A549 (cell line): ENCODE data around the gene ATP8B4. TPM values are rescaled to one million over a fixed set of nuclear protein-coding genes. Genes with fewer than 3 reads are reported as not detected.

ENCODE experiments used
- ATAC-seq, 2 experiments: fragments of 200-7000 bp in 1 of 2; fragments of >200 bp in 1 of 2; cut with Nextera tagmentation in 1 of 2; cut with Tn5 transposase in 1 of 2; 3 replicates each; pipeline versions ENCODE4 v1.8.0 to v1.9.1; 2018 to 2020; ENCODE audit warnings: mild to moderate bottlenecking in 1 of 2, moderate library complexity in 1 of 2
- CTCF ChIA-PET: fragments of 300-600 bp; sonication (Branson Sonifier 250); formaldehyde crosslinking; extraction: SDS; loops from one replicate; lab custom pipeline; 2021; ENCODE audit warnings: antibody characterized with exemption, inconsistent platforms; lab: Yijun Ruan, JAX
- POLR2A ChIA-PET: fragments of 350-600 bp; formaldehyde crosslinking; extraction: SDS; loops from one replicate; lab custom pipeline; 2021; ENCODE audit warnings: antibody characterized with exemption, inconsistent platforms; lab: Yijun Ruan, JAX
- DNase-seq, 2 experiments: peaks; one replicate each; pipeline versions ENCODE4 v3.0.0 to v3.0.0-alpha.2; 2011 to 2016; ENCODE audit warnings: low read depth in 1 of 2, low spot score in 1 of 2
- FAIRE-seq: peaks from 2 replicates; lab custom pipeline; 2011; peaks lifted over from hg19 to GRCh38; lab: Jason Lieb, UNC
- H3K27ac ChIP-seq, 2 experiments: fragments of >200 bp; sonication (Bioruptor Twin); formaldehyde crosslinking; 3 replicates each; pipeline ENCODE4 v1.5.1; 2016 to 2017
- H3K4me1 ChIP-seq: fragments of >200 bp; sonication (Bioruptor Twin); formaldehyde crosslinking; 3 replicates; pipeline ENCODE4 v1.6.1; 2016
- H3K4me2 ChIP-seq: fragments of >200 bp; sonication (Bioruptor Twin); formaldehyde crosslinking; 3 replicates; pipeline ENCODE4 v1.6.1; 2016
- H3K4me3 ChIP-seq: fragments of >200 bp; sonication (Bioruptor Twin); formaldehyde crosslinking; 3 replicates; pipeline ENCODE4 v1.5.1; 2016
- H3K9me3 ChIP-seq: fragments of >200 bp; sonication (Bioruptor Twin); formaldehyde crosslinking; 3 replicates; pipeline ENCODE4 v1.6.1; 2016
- BCL3 ChIP-seq: fragments of >200 bp; sonication (Bioruptor Twin); formaldehyde crosslinking; IDR thresholded peaks from 3 replicates; pipeline ENCODE4 v1.6.1; 2016
- BHLHE40 ChIP-seq: IDR thresholded peaks from 2 replicates; pipeline ENCODE4 v1.6.1; 2012; ENCODE audit warnings: low read depth, low read length, inconsistent platforms
- CBX2 ChIP-seq: fragments of 200-600 bp; sonication (generic); IDR thresholded peaks from 2 replicates; pipeline ENCODE4 v1.6.1; 2016; ENCODE audit warnings: low read depth, mild to moderate bottlenecking, borderline replicate concordance
- CBX8 ChIP-seq: fragments of 200-600 bp; sonication (generic); IDR thresholded peaks from 2 replicates; pipeline ENCODE4 v1.6.1; 2016
- CEBPB ChIP-seq, 2 experiments: fragments of >200 bp in 1 of 2; sonication (Bioruptor Twin) in 1 of 2; formaldehyde crosslinking in 1 of 2; IDR thresholded peaks; 2 replicates each; pipeline ENCODE4 v1.6.1; 2012 to 2016
- CTCF ChIP-seq: fragments of >200 bp; sonication (Bioruptor Twin); formaldehyde crosslinking; IDR thresholded peaks from 3 replicates; pipeline ENCODE4 v1.5.1; 2016
- EHF ChIP-seq: fragments of 250-450 bp; sonication (Bioruptor Pico); IDR thresholded peaks from 2 replicates; pipeline ENCODE4 v1.5.0; 2020; ENCODE audit warnings: mild to moderate bottlenecking
- ESRRA ChIP-seq: fragments of 150-350 bp; IDR thresholded peaks from 2 replicates; pipeline ENCODE4 v1.6.1; 2014; ENCODE audit warnings: mild to moderate bottlenecking, low read length, borderline replicate concordance
- FOSB ChIP-seq: fragments of 250-450 bp; sonication (Bioruptor Pico); IDR thresholded peaks from 2 replicates; pipeline ENCODE4 v1.5.0; 2020; ENCODE audit warnings: mild to moderate bottlenecking, moderate library complexity
- HES2 ChIP-seq: fragments of >200 bp; sonication (Bioruptor Twin); formaldehyde crosslinking; IDR thresholded peaks from 2 replicates; pipeline ENCODE4 v1.6.1; 2016
- HEYL ChIP-seq: fragments of 250-450 bp; sonication (Bioruptor Pico); IDR thresholded peaks from 2 replicates; pipeline ENCODE4 v1.8.0; 2021; ENCODE audit warnings: mild to moderate bottlenecking, moderate library complexity
- HMGXB4 ChIP-seq: fragments of 250-450 bp; sonication (Bioruptor Pico); IDR thresholded peaks from 2 replicates; pipeline ENCODE4 v1.5.0; 2021; ENCODE audit warnings: mild to moderate bottlenecking, moderate library complexity, borderline replicate concordance
- HOXB5 ChIP-seq: fragments of 250-450 bp; sonication (Bioruptor Pico); IDR thresholded peaks from 2 replicates; pipeline ENCODE4 v1.5.0; 2020; ENCODE audit warnings: mild to moderate bottlenecking, moderate library complexity
- JUN ChIP-seq, 2 experiments: fragments of >200 bp; sonication (Bioruptor Twin); formaldehyde crosslinking; IDR thresholded peaks; 2 replicates in 1 of 2; 3 replicates in 1 of 2; pipeline ENCODE4 v1.6.1; 2016 to 2017
- KDM1A ChIP-seq: fragments of 200-600 bp; sonication (generic); IDR thresholded peaks from 2 replicates; pipeline ENCODE4 v1.6.1; 2016; ENCODE audit warnings: low read depth, mild to moderate bottlenecking
- MAFK ChIP-seq: fragments of 450-650 bp; IDR thresholded peaks from 2 replicates; pipeline ENCODE4 v1.6.1; 2014; ENCODE audit not compliant: partially characterized antibody
- NFE2L2 ChIP-seq: fragments of 150-350 bp; conservative IDR thresholded peaks from 2 replicates; pipeline ENCODE4 v1.6.1; 2014; ENCODE audit warnings: low read length
- NR3C1 ChIP-seq: fragments of >200 bp; sonication (Bioruptor Twin); formaldehyde crosslinking; IDR thresholded peaks from 3 replicates; pipeline ENCODE4 v1.6.1; 2017
- PBX3 ChIP-seq: IDR thresholded peaks from 2 replicates; pipeline ENCODE4 v1.6.1; 2012
- RARB ChIP-seq: fragments of 250-450 bp; sonication (Bioruptor Pico); IDR thresholded peaks from 2 replicates; pipeline ENCODE4 v1.8.0; 2021; ENCODE audit warnings: mild to moderate bottlenecking, moderate library complexity
- RFX5 ChIP-seq: fragments of 450-650 bp; IDR thresholded peaks from 2 replicates; pipeline ENCODE4 v1.7.1; 2014; ENCODE audit warnings: antibody characterized with exemption, mild to moderate bottlenecking, moderate library complexity
- SREBF2 ChIP-seq: fragments of 450-650 bp; IDR thresholded peaks from 2 replicates; pipeline ENCODE4 v1.6.1; 2014; ENCODE audit warnings: mild to moderate bottlenecking, moderate library complexity
- TP53 ChIP-seq: fragments of 250-450 bp; sonication (Bioruptor Pico); IDR thresholded peaks from 2 replicates; pipeline ENCODE4 v1.5.0; 2021; ENCODE audit warnings: mild to moderate bottlenecking, moderate library complexity
- USF2 ChIP-seq: fragments of 450-650 bp; IDR thresholded peaks from 2 replicates; pipeline ENCODE4 v1.6.1; 2014; ENCODE audit warnings: antibody characterized with exemption
- ZFP36 ChIP-seq: fragments of 450-650 bp; IDR thresholded peaks from 2 replicates; pipeline ENCODE4 v1.6.1; 2014; ENCODE audit warnings: borderline replicate concordance; ENCODE audit not compliant: partially characterized antibody
- ZSCAN20 ChIP-seq: fragments of 250-450 bp; sonication (Bioruptor Pico); IDR thresholded peaks from 2 replicates; pipeline ENCODE4 v1.8.0; 2022; ENCODE audit warnings: mild to moderate bottlenecking, moderate library complexity
- WGBS: methylation state at CpG from one replicate; pipeline ENCODE4 v1.1.6; 2017; ENCODE audit errors: missing lambda C conversion rate; 5-methylcytosine and 5-hydroxymethylcytosine counted together
- polyA plus RNA-seq, 4 experiments: library from polyadenylated mRNA; depleted of rRNA in 3 of 4; stranded (reverse); fragments of >200 nt; fragmentation: RNase III in 1 of 4; extraction: RNeasy Plus Mini Kit Qiagen cat#74134 plus additional on column Dnase treatment in 1 of 4; gene quantifications; 2 replicates in 3 of 4; 3 replicates in 1 of 4; pipeline ENCODE4 v1.2.3, GENCODE V29; 2011 to 2017

The ATP8B4 gene
- polyA plus RNA-seq, 2 of the 4 experiments (the other 2 are of a cell fraction) = 0.88 to 1.7 TPM

GRCh38 chr15:49916998-49917397, 202.0 kb downstream of the ATP8B4 start:
- no peak for DNase-seq
- no peaks in the 10 kb centered on the region; the same call in 2 of the 3 replicates for H3K9me3 ChIP-seq
- CTCF ChIA-PET = interaction anchor here (1.0 kb wide), 1 partner anchor 21 kb away, joined by 3 read pairs; no protein-coding TSS in a partner anchor
- FAIRE-seq = peak; percentile 86
- H3K27ac ChIP-seq = no peak overlapping the region
- H3K4me3 ChIP-seq = no peak overlapping the region
- H3K4me2 ChIP-seq = no peak overlapping the region
- 24% methylated on average over 2 of the region's 2 CpGs for WGBS
- H3K4me1 ChIP-seq = peaks cover 7% of the 10 kb centered on the region; the same call in 1 of the 3 replicates
- TF ChIP-seq BCL3 (no peak), JUN (IDR thresholded peaks at IDR 0.05) (no peak), ZSCAN20 (CRISPR knock-in tag) (no peak), HOXB5 (CRISPR knock-in tag) (no peak), HES2 (no peak), PBX3 (no peak), BHLHE40 (no peak), EHF (no peak), NFE2L2 (no peak), HEYL (no peak), CBX8 (no peak), FOSB (no peak), RFX5 (no peak), KDM1A (no peak)
- no peak for ATAC-seq
- POLR2A ChIA-PET = no interaction called here

GRCh38 chr15:49915822-49916221, 203.2 kb downstream of the ATP8B4 start:
- Histone ChIP-seq H3K27ac (no peak overlapping the region), H3K9me3 (no peaks in the 10 kb centered on the region; the same call in 2 of the 3 replicates), H3K4me3 (no peak overlapping the region)
- CTCF ChIA-PET = interaction anchor here (0.6 to 1.0 kb wide), 3 partner anchors 14 to 83 kb away, joined by 3 read pairs; no protein-coding TSS in a partner anchor
- POLR2A ChIA-PET = interaction anchor here (0.6 kb wide), 1 partner anchor 568 kb away, joined by 3 read pairs; no protein-coding TSS in a partner anchor
- WGBS = 56% methylated on average over 5 of the region's 5 CpGs
- no peak for TF ChIP-seq HOXB5 (CRISPR knock-in tag)
- TF ChIP-seq CTCF = no peak
- TF ChIP-seq SREBF2 = no peak
- no peak for TF ChIP-seq CBX8
- TF ChIP-seq JUN (IDR thresholded peaks at IDR 0.05) = no peak
- no peak for TF ChIP-seq CEBPB (IDR thresholded peaks at IDR 0.05)
- no peak for TF ChIP-seq HEYL
- TF ChIP-seq, all 56 proteins: peak for 0
- ATAC-seq (no peak), DNase-seq (no peak), FAIRE-seq (no peak)
- H3K4me2 ChIP-seq = no peak overlapping the region
- peaks cover 7% of the 10 kb centered on the region; the same call in 1 of the 3 replicates for H3K4me1 ChIP-seq

GRCh38 chr15:49908933-49909295, 210.1 kb downstream of the ATP8B4 start:
- FAIRE-seq (no peak), ATAC-seq (no peak), DNase-seq (no peak)
- Histone ChIP-seq H3K27ac (no peak overlapping the region), H3K4me3 (no peak overlapping the region), H3K9me3 (peaks cover 12% of the 10 kb centered on the region), H3K4me2 (no peak overlapping the region), H3K4me1 (no peaks in the 10 kb centered on the region)
- WGBS = 52% methylated on average over 4 of the region's 4 CpGs
- CTCF ChIA-PET = interaction anchor here (1.2 kb wide), 1 partner anchor 94 kb away, joined by 3 read pairs; no protein-coding TSS in a partner anchor
- POLR2A ChIA-PET = no interaction called here
- TF ChIP-seq NR3C1 (no peak), HES2 (no peak), TP53 (CRISPR knock-in tag) (no peak), MAFK (no peak), HMGXB4 (CRISPR knock-in tag) (no peak), KDM1A (no peak), ZFP36 (no peak), BCL3 (no peak), CBX2 (no peak), ESRRA (no peak), RARB (CRISPR knock-in tag) (no peak), USF2 (no peak)
